IMR-90 (cell line): ENCODE data around the gene PRTG.
A peak's percentile ranks its signal among the peaks of the same experiment; 100 is the strongest.

Source experiments
- MAZ ChIP-seq: IDR thresholded peaks from 2 replicates; pipeline ENCODE4 v1.6.1; 2012; ENCODE audit warnings: low read depth, mild to moderate bottlenecking, low read length, improper control_type of control experiment, moderate library complexity, borderline replicate concordance
- POLR2A ChIP-seq: IDR thresholded peaks from 2 replicates; pipeline ENCODE4 v1.6.1; 2012; ENCODE audit warnings: mild to moderate bottlenecking, low read depth, low read length
- RAD21 ChIP-seq: IDR thresholded peaks from 2 replicates; pipeline ENCODE4 v1.6.1; 2012; ENCODE audit warnings: low read length, improper control_type of control experiment
- TF ChIP-seq, protein P1 (sequence below): conservative IDR thresholded peaks from 2 replicates; pipeline ENCODE4 v1.5.1; 2012; ENCODE audit warnings: mild to moderate bottlenecking, low read depth, low read length, improper control_type of control experiment

DNA sequence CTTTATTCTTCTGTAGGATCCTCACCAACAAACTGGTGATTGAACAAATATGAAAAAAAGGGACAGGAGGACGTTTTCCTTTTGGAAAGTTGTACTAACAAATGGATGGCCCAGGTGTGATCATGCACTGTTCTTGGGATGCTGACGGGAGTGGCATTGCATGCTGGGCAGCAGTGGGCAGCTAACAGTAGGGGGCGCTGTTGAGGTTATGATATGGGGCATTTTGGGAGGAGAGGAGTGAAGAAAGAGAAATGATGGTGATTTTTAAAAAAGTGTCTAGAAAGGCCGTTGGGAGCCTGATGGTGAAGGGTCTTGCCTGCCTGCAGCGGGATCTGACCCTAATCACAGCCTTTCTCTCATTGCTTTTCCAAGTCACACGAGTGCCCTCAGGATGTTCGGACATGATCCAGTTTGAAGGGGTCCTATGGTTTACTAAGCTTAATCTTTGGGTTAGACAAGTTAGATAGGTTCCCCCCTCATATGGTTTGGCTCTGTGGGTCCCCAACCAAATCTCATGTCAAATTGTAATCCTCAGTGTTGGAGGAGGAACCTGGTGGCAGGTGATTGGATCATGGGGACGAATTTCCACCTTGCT is 46.2 kb upstream of the PRTG start:
- TF ChIP-seq, protein P1, sequence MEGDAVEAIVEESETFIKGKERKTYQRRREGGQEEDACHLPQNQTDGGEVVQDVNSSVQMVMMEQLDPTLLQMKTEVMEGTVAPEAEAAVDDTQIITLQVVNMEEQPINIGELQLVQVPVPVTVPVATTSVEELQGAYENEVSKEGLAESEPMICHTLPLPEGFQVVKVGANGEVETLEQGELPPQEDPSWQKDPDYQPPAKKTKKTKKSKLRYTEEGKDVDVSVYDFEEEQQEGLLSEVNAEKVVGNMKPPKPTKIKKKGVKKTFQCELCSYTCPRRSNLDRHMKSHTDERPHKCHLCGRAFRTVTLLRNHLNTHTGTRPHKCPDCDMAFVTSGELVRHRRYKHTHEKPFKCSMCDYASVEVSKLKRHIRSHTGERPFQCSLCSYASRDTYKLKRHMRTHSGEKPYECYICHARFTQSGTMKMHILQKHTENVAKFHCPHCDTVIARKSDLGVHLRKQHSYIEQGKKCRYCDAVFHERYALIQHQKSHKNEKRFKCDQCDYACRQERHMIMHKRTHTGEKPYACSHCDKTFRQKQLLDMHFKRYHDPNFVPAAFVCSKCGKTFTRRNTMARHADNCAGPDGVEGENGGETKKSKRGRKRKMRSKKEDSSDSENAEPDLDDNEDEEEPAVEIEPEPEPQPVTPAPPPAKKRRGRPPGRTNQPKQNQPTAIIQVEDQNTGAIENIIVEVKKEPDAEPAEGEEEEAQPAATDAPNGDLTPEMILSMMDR = peak; percentile 35; the same call in 1 of the 2 replicates
- TF ChIP-seq POLR2A = no peak
- TF ChIP-seq MAZ = no peak
- no peak for TF ChIP-seq RAD21
